Vagina (tissue), 2 donors: ENCODE measurements around the gene UFC1.

Source experiments
- POLR2A ChIP-seq, 2 donors: fragments of 450-650 bp; IDR thresholded peaks; one replicate each; pipeline ENCODE4 v1.6.1; 2017; ENCODE audit warnings: antibody characterized with exemption in 2 of 2, mild to moderate bottlenecking in 2 of 2, moderate library complexity in 2 of 2
- POLR2AphosphoS5 ChIP-seq, 2 donors: sonication (generic); formaldehyde crosslinking; IDR thresholded peaks; one replicate each; pipeline ENCODE4 v1.9.0; 2017; ENCODE audit warnings: antibody characterized with exemption in 2 of 2, mild to moderate bottlenecking in 2 of 2, low read depth in 1 of 2; ENCODE audit not compliant: insufficient read depth in 1 of 2
- TF ChIP-seq, protein P1 (sequence below), 3 experiments: fragments of 450-650 bp in 2 of 3; fragments of 200-600 bp in 1 of 3; sonication (generic) in 1 of 3; IDR thresholded peaks; one replicate each; pipeline ENCODE4 v1.5.1; 2017 to 2019; ENCODE audit warnings: antibody characterized with exemption in 3 of 3, mild to moderate bottlenecking in 2 of 3, moderate library complexity in 2 of 3

DNA sequence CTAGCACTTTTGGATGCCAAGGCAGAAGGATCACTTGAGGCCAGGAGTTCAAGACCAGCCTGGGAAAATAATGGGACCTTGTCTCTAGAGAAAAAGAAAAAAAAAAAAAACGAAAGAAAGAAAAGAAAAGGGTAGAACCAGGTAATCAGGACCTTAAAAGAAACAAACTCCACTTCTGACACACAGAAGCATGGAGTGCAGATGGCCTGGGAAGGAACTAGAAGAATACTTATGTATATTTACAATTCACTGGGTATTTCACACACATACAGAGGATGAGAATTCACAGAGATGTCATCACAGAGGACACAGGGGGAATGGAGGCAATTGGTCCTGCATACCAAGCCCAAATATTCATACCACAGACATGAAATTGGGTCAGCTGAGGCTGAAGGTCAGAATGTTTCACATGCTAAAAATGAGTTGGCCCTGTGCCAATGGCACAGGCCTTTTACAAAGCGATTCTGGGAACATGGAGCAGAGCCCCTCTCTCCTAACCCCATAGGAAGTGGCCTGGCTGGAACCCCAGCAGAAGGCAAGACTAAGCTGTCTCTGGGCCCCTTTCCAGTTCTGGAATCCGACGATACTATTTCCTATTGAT, 19.1 kb downstream of the UFC1 start:
- TF ChIP-seq, protein P1, sequence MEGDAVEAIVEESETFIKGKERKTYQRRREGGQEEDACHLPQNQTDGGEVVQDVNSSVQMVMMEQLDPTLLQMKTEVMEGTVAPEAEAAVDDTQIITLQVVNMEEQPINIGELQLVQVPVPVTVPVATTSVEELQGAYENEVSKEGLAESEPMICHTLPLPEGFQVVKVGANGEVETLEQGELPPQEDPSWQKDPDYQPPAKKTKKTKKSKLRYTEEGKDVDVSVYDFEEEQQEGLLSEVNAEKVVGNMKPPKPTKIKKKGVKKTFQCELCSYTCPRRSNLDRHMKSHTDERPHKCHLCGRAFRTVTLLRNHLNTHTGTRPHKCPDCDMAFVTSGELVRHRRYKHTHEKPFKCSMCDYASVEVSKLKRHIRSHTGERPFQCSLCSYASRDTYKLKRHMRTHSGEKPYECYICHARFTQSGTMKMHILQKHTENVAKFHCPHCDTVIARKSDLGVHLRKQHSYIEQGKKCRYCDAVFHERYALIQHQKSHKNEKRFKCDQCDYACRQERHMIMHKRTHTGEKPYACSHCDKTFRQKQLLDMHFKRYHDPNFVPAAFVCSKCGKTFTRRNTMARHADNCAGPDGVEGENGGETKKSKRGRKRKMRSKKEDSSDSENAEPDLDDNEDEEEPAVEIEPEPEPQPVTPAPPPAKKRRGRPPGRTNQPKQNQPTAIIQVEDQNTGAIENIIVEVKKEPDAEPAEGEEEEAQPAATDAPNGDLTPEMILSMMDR (IDR thresholded peaks at IDR 0.05): no peak
- no peak for TF ChIP-seq POLR2AphosphoS5 (IDR thresholded peaks at IDR 0.05; ENCODE audit: insufficient read depth in 1 of 2, low read depth in 1 of 2)
- no peak for TF ChIP-seq POLR2A (IDR thresholded peaks at IDR 0.05)
